DND-41 (cell line): ENCODE data around the gene SEMA3E.

Experiments used
- EZH2 ChIP-seq: IDR thresholded peaks from 3 replicates; pipeline ENCODE4 v1.6.1; 2012; ENCODE audit warnings: borderline replicate concordance, low read depth, mild to moderate bottlenecking, moderate library complexity, low read length, inconsistent platforms; ENCODE audit not compliant: severe bottlenecking
- TF ChIP-seq, protein P1 (sequence below): IDR thresholded peaks from 2 replicates; pipeline ENCODE4 v1.5.1; 2012; ENCODE audit warnings: borderline replicate concordance, low read length, moderate library complexity, mild to moderate bottlenecking; ENCODE audit not compliant: poor library complexity, severe bottlenecking; ENCODE audit errors: extremely low read depth

GRCh38 chr7:83648464-83649241 lies at the start of gene SEMA3E:
- TF ChIP-seq, protein P1, sequence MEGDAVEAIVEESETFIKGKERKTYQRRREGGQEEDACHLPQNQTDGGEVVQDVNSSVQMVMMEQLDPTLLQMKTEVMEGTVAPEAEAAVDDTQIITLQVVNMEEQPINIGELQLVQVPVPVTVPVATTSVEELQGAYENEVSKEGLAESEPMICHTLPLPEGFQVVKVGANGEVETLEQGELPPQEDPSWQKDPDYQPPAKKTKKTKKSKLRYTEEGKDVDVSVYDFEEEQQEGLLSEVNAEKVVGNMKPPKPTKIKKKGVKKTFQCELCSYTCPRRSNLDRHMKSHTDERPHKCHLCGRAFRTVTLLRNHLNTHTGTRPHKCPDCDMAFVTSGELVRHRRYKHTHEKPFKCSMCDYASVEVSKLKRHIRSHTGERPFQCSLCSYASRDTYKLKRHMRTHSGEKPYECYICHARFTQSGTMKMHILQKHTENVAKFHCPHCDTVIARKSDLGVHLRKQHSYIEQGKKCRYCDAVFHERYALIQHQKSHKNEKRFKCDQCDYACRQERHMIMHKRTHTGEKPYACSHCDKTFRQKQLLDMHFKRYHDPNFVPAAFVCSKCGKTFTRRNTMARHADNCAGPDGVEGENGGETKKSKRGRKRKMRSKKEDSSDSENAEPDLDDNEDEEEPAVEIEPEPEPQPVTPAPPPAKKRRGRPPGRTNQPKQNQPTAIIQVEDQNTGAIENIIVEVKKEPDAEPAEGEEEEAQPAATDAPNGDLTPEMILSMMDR = no peak
- TF ChIP-seq EZH2 = no peak
